DND-41 (cell line): ENCODE results near the gene ZNF212.

Experiments used
- CTCF ChIP-seq: IDR thresholded peaks from 2 replicates; pipeline ENCODE4 v1.5.1; 2012; ENCODE audit warnings: borderline replicate concordance, low read length, moderate library complexity, mild to moderate bottlenecking; ENCODE audit not compliant: poor library complexity, severe bottlenecking; ENCODE audit errors: extremely low read depth
- EZH2 ChIP-seq: IDR thresholded peaks from 3 replicates; pipeline ENCODE4 v1.6.1; 2012; ENCODE audit warnings: borderline replicate concordance, low read depth, mild to moderate bottlenecking, moderate library complexity, low read length, inconsistent platforms; ENCODE audit not compliant: severe bottlenecking

DNA sequence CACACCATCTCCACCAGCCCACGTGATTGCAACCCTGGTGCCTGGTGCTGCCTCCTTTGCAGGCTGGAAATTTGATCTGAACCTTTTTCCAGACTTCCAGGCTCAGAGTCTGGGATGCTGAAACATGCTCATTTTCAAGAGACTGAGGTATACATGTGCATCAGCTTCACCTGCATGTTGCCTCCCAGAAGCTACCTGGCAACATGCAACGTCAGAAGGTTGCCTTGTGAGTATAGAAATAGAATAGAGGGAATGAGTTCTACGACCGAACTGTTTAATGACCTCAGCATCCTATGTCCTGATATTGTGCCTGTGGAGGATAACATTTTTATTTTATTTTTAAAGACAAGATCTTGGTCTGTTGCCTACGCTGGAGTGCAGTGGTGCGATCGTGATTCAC, 1.9 kb upstream of the ZNF212 start:
- no peak for TF ChIP-seq CTCF
- TF ChIP-seq EZH2: no peak
